HFFc6 (cell line): ENCODE measurements around the gene FBXL16. TPM values are rescaled to one million over a fixed set of nuclear protein-coding genes. Genes with fewer than 3 reads are reported as not detected.
"Not testable (repeated sequence)": the region's sequence is repeated elsewhere in the genome, so short reads cannot be mapped to it uniquely, and the experiment has no call there.

Experiments
- DNase-seq: peaks from one replicate; pipeline ENCODE4 v3.0.0-alpha.2; 2018
- H3K27ac Mint-ChIP-seq: 2 replicates; pipeline ENCODE4 v1.8.0; 2020; ENCODE audit warnings: mild to moderate bottlenecking, mixed read lengths
- H3K27me3 Mint-ChIP-seq: 2 replicates; pipeline ENCODE4 v1.8.0; 2021; ENCODE audit warnings: mild to moderate bottlenecking, moderate library complexity, mixed read lengths; ENCODE audit not compliant: insufficient read depth
- H3K36me3 Mint-ChIP-seq: 2 replicates; pipeline ENCODE4 v1.8.0; 2021; ENCODE audit warnings: low read depth, mixed read lengths
- H3K4me1 Mint-ChIP-seq: 2 replicates; pipeline ENCODE4 v1.8.0; 2020; ENCODE audit warnings: low read depth, mixed read lengths
- H3K4me3 Mint-ChIP-seq: 2 replicates; pipeline ENCODE4 v1.8.0; 2020; ENCODE audit warnings: mild to moderate bottlenecking, moderate library complexity, mixed read lengths
- H3K9me3 Mint-ChIP-seq: 2 replicates; pipeline ENCODE4 v1.8.0; 2020; ENCODE audit warnings: mild to moderate bottlenecking, mixed read lengths
- CTCF ChIP-seq: fragments of 200-600 bp; sonication (generic); IDR thresholded peaks from 2 replicates; pipeline ENCODE4 v1.5.0; 2021; ENCODE audit warnings: antibody characterized with exemption, mild to moderate bottlenecking
- total RNA-seq, 6 experiments: library from RNA; stranded (reverse); fragmentation: NEBNext Ultra II Directional; extraction: Animal tissue kit (Norgen Biotek cat#: 25700); gene quantifications; 2 replicates in 1 of 6; 3 replicates in 5 of 6; pipeline ENCODE4 v1.2.3, GENCODE V29; 2021

The FBXL16 gene
- total RNA-seq, 6 experiments from 2014 or later, result 0.05 TPM; not detected in 5

- H3K27me3 Mint-ChIP-seq, H3K9me3 Mint-ChIP-seq, H3K4me3 Mint-ChIP-seq, H3K36me3 Mint-ChIP-seq: not testable (repeated sequence)
- peak; percentile 88 for TF ChIP-seq CTCF
- peak; percentile 97 for DNase-seq
- H3K27ac Mint-ChIP-seq, result peak overlapping the region; percentile 72
- H3K4me1 Mint-ChIP-seq, result peaks cover 26% of the 10 kb centered on the region
Measured at GRCh38 chr16:712740-713250, 7.2 kb upstream of the FBXL16 start.

- no peak overlapping the region for H3K27ac Mint-ChIP-seq
- no peak overlapping the region for H3K4me3 Mint-ChIP-seq
- peak; percentile 99 for TF ChIP-seq CTCF
- no peaks in the 10 kb centered on the region for H3K36me3 Mint-ChIP-seq
- H3K4me1 Mint-ChIP-seq, result peaks cover 26% of the 10 kb centered on the region
- H3K27me3 Mint-ChIP-seq, result peaks cover 15% of the 10 kb centered on the region
- peak; percentile 47 for DNase-seq
- H3K9me3 Mint-ChIP-seq, result no peaks in the 10 kb centered on the region
Measured at GRCh38 chr16:711548-712320, 6.1 kb upstream of the FBXL16 start.

GRCh38 chr16:711084-711483, 5.5 kb upstream of the FBXL16 start:
- DNase-seq, result no peak
- Mint-ChIP-seq H3K27me3 (peaks cover 20% of the 10 kb centered on the region), H3K27ac (no peak overlapping the region)

GRCh38 chr16:710500-711075, 5.0 kb upstream of the FBXL16 start:
- H3K9me3 Mint-ChIP-seq, result no peaks in the 10 kb centered on the region
- H3K27ac Mint-ChIP-seq, result peak overlapping the region; percentile 58
- H3K36me3 Mint-ChIP-seq, result no peaks in the 10 kb centered on the region
- H3K27me3 Mint-ChIP-seq, result peaks cover 20% of the 10 kb centered on the region
- no peak for DNase-seq
- TF ChIP-seq CTCF, result no peak
- H3K4me3 Mint-ChIP-seq, result no peak overlapping the region
- peaks cover 20% of the 10 kb centered on the region for H3K4me1 Mint-ChIP-seq

More at GRCh38 chr16:711084-711483, 5.5 kb upstream of the FBXL16 start:
- no peaks in the 10 kb centered on the region for H3K9me3 Mint-ChIP-seq
- peaks cover 21% of the 10 kb centered on the region for H3K4me1 Mint-ChIP-seq
- H3K4me3 Mint-ChIP-seq, result no peak overlapping the region
- TF ChIP-seq CTCF, result no peak
- no peaks in the 10 kb centered on the region for H3K36me3 Mint-ChIP-seq

GRCh38 chr16:709566-710499, 4.2 kb upstream of the FBXL16 start:
- TF ChIP-seq CTCF, result no peak; the same call in 1 of the 2 replicates
- DNase-seq, result peak; percentile 84
- Mint-ChIP-seq H3K9me3 (no peaks in the 10 kb centered on the region), H3K4me1 (peaks cover 20% of the 10 kb centered on the region), H3K27ac (peak overlapping the region; percentile 58), H3K27me3 (peaks cover 20% of the 10 kb centered on the region), H3K36me3 (no peaks in the 10 kb centered on the region), H3K4me3 (no peak overlapping the region)
